Measurements from ENCODE around the gene SPCS1. TPM values are rescaled to one million over a fixed set of nuclear protein-coding genes. Genes with fewer than 3 reads are reported as not detected.

The SPCS1 gene
- 144 and 267 TPM in 2 replicates for total RNA-seq

DNA sequence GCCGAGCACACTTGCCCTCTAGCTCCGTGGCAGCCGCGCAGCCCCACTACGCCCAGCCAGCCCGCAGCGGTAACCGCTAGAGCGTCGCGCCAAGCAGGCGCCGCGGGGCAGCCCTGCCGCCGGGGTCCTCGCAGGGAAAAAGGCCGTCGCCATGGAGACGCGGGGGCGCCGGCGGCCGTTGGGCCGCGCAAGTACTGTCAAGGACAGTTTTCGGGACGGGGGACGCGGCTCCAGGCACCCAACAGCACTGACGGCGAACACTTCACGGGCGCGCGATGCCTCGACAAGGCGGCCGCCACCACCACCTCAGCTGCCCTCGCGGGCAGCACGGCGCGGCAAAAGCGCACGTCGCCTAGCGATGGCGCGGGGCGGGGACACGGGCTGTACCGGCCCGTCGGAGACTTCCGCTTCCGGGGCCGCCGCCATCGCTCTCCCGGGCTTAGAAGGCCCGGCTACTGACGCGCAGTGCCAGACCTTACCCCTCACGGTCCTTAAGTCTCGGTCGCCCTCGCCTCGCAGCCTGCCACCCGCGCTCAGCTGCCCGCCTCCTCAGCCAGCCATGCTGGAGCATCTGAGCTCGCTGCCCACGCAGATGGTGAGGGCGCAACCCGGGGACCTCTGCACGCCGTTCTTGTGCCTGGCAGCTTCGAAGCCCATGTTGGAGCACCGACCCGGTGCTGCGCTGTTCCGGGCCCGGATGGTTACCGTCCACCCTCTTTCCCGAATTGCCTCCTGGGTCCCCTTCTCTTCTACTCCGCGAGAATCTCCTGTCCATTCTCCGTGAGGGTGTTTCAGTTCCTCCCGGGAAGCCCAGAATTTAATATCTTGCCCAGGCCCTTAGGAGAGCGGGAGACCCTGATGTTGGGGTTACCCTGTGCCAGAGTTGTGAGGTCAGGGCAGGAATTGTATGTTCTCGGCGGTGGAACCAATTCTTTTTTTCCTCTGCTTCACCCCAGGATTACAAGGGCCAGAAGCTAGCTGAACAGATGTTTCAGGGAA is at the start of gene SPCS1, which contains the start of gene GLT8D1:
TSS of gene SPCS1 (plus strand) at position 419 of the 999 bp plus-strand sequence. CDS start at position 560, 141 bp downstream.
TSS of gene GLT8D1 (minus strand) at position 104 of the 999 bp plus-strand sequence. CDS start 5,331 bp downstream, outside the sequence.

DNA sequence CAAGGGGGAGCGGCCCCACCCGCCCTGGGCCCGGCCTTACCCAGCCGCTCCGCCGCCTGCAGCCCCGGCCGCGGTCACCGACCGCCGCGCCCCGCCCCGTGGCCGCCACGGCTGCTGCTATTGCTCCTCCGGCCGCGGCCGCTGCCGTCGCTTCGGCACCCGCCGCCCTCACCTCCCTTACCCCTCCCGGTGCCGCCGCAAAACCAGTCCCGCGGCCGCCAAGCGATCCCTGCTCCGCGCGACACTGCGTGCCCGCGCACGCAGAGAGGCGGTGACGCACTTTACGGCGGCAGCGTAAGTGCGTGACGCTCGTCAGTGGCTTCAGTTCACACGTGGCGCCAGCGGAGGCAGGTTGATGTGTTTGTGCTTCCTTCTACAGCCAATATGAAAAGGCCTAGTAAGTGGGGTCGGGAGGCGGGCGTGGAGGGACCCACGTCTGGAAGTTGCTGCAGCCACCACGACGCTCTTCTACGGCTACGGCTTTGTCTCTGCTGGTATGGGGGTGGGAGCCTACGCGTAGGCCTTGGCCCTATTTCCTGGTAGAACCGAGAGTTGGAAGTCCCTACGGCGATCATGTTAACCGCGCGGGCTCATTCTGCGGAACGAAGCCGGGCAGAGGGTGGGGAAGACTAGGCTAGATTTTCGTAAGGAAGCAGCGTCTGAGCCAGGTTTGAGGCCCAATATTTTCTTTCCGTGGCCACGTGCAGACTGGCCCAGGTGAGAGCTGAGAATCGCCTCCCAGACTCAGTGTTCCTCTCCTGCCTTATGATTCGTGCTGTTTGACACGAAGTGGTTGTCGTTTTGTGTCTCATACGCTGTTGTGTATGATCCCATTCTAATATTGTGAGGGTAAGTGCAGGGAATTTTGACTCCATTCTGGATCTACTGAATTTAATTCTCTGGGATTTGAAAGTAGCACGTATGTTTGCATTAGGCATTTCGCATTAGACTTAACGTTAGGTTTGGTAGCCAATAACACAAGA is 19.9 kb upstream of the SPCS1 start, which contains the start of the genes GNL3 and PBRM1:
TSS of gene GNL3 (plus strand) at position 324 of the 983 bp plus-strand sequence. CDS start at position 385, 61 bp downstream.
TSS of gene PBRM1 (minus strand) at position 205 of the 983 bp plus-strand sequence.

Other genes starting within 250 kb of the SPCS1 start
- gene STAB1, start 210.8 kb upstream of the SPCS1 start, total RNA-seq, result 0.39 and 0.80 TPM in 2 replicates
- gene NT5DC2, start 172.2 kb upstream of the SPCS1 start, total RNA-seq, result 118 and 290 TPM in 2 replicates
- gene UQCC5, start 169.5 kb upstream of the SPCS1 start, total RNA-seq, result 0.91 TPM in 1 of 2 replicates, not detected in the other
- 30.9 and 40.2 TPM in 2 replicates for gene PBRM1, start 20.2 kb upstream of the SPCS1 start, total RNA-seq
- gene GNL3, start 20.1 kb upstream of the SPCS1 start, total RNA-seq, result 72.3 and 80.9 TPM in 2 replicates
- gene GLT8D1, start 315 bp upstream of the SPCS1 start, total RNA-seq, result 88.7 and 115 TPM in 2 replicates
- gene NEK4, start 64.8 kb downstream of the SPCS1 start, total RNA-seq, result 11.1 and 12.2 TPM in 2 replicates
- gene ITIH1, start 71.5 kb downstream of the SPCS1 start, total RNA-seq, result not detected in 2 replicates
- 0.13 TPM in 1 of 2 replicates, not detected in the other for gene ITIH3, start 88.7 kb downstream of the SPCS1 start, total RNA-seq
- gene ITIH4, start 124.6 kb downstream of the SPCS1 start, total RNA-seq, result not detected in 2 replicates
- 5.7 TPM in 1 of 2 replicates, not detected in the other for gene MUSTN1, start 128.9 kb downstream of the SPCS1 start, total RNA-seq
- gene STIMATE, start 191.4 kb downstream of the SPCS1 start, total RNA-seq, result 10.9 and 12.9 TPM in 2 replicates